Right lobe of liver (tissue), 4 donors: ENCODE data around the gene IDH1.

Experiments used
- CTCF ChIP-seq, 4 donors: fragments of 200-600 bp in 3 of 4; fragments of 450-650 bp in 1 of 4; IDR thresholded peaks; one replicate each; pipeline versions ENCODE4 v1.5.1 to v1.8.0; 2016 to 2022; ENCODE audit warnings: antibody characterized with exemption in 4 of 4, mild to moderate bottlenecking in 2 of 4
- POLR2A ChIP-seq: fragments of 450-650 bp; IDR thresholded peaks from one replicate; pipeline ENCODE4 v1.6.1; 2017; ENCODE audit warnings: antibody characterized with exemption, mild to moderate bottlenecking
- donor health status: DM: no; HTN: no; CAD: no.
- donor health status: DM: no; HTN: no; CAD: no.
- donor health status: DM: no; HTN: yes; CAD: no.

DNA sequence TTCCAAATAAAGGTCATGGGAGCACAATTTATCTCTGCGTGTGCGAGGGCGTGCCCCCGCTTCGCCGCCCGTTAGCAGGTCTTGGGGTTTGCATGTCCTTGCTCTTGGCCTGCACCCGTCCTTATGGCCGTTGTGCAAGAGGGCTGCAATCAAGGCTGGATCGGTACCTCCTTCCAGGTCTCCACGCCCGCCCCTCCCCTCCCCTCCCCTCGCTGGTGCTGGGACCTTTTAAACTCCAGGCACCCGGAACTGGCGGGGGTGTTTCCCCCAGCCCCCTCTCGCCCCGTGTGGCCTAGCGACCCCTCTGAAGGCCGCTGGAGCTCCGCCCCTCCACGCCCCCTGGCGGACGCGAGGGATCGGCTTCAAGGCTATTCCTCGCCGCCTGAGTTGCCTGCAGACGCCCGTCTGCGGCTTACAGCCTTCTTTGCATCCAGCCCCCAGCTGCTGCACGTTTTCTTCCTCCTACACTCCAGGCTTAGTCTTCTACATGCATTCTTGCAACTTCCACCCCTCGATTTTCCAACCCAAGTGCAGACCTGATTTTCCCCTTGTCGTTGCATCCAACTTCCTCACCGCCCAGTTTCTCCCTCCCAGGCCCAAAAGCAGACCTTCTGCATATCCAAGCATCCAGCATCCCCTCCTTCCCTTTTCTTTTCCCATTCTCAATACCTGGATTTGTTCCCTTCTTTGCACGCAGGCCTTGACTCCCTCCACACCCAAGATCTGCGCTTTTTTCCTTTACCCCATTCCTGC lies 577 bp downstream of the IDH1 start:
- TF ChIP-seq CTCF (IDR thresholded peaks at IDR 0.05): peak; percentile 58 to 75 (median 66)
- TF ChIP-seq POLR2A: no peak
